Measurements from ENCODE around the gene MECP2. TPM values are rescaled to one million over a fixed set of nuclear protein-coding genes. Genes with fewer than 3 reads are reported as not detected.

Gene MECP2
- polyA plus RNA-seq, 2 donors: 9.3 to 13.0 TPM

- WGBS, 2 donors: 74 to 76% methylated on average over 19 of the region's 19 CpGs
- H3K36me3 ChIP-seq (ENCODE audit: control insufficient read depth in 2 of 2, insufficient read depth in 2 of 2, low read length in 1 of 2): no peaks in the 10 kb centered on the region
Observed at GRCh38 chrX:154116426-154117211, 19.1 kb upstream of the MECP2 start.

GRCh38 chrX:154115750-154116149 lies 18.2 kb upstream of the MECP2 start:
- H3K36me3 ChIP-seq (ENCODE audit: control insufficient read depth in 2 of 2, insufficient read depth in 2 of 2, low read length in 1 of 2): no peaks in the 10 kb centered on the region
- no peaks in the 10 kb centered on the region for H3K9me3 ChIP-seq (ENCODE audit: control insufficient read depth in 2 of 2, insufficient read depth in 1 of 2, low read depth in 1 of 2, low read length in 1 of 2)
- H3K4me1 ChIP-seq (ENCODE audit: control insufficient read depth in 2 of 2, insufficient read depth in 2 of 2, low read length in 1 of 2): no peaks in the 10 kb centered on the region
- WGBS, 2 donors: 89 to 90% methylated on average over 5 of the region's 5 CpGs
- H3K27me3 ChIP-seq (ENCODE audit: control insufficient read depth in 1 of 2, insufficient read depth in 2 of 2, low read length in 2 of 2): no peaks in the 10 kb centered on the region
- no peak overlapping the region for H3K4me3 ChIP-seq (ENCODE audit: low read depth in 1 of 2, low read length in 2 of 2)
- H3K27ac ChIP-seq (ENCODE audit: low read depth in 2 of 2, low read length in 1 of 2): no peak overlapping the region

More at GRCh38 chrX:154116426-154117211, 19.1 kb upstream of the MECP2 start:
- peaks cover 0 to 3% of the 10 kb centered on the region in 2 donors for H3K4me1 ChIP-seq (ENCODE audit: control insufficient read depth in 2 of 2, insufficient read depth in 2 of 2, low read length in 1 of 2)
- H3K9me3 ChIP-seq (ENCODE audit: control insufficient read depth in 2 of 2, insufficient read depth in 1 of 2, low read depth in 1 of 2, low read length in 1 of 2): no peaks in the 10 kb centered on the region
- no peak overlapping the region for H3K4me3 ChIP-seq (ENCODE audit: low read depth in 1 of 2, low read length in 2 of 2)
- H3K27me3 ChIP-seq (ENCODE audit: control insufficient read depth in 1 of 2, insufficient read depth in 2 of 2, low read length in 2 of 2): no peaks in the 10 kb centered on the region
- H3K27ac ChIP-seq (ENCODE audit: low read depth in 2 of 2, low read length in 1 of 2): no peak overlapping the region

- WGBS, 2 donors: 85 to 89% methylated on average over 10 of the region's 10 CpGs
- H3K4me1 ChIP-seq (ENCODE audit: control insufficient read depth in 2 of 2, insufficient read depth in 2 of 2, low read length in 1 of 2): no peaks in the 10 kb centered on the region
- no peak overlapping the region for H3K4me3 ChIP-seq (ENCODE audit: low read depth in 1 of 2, low read length in 2 of 2)
- H3K36me3 ChIP-seq (ENCODE audit: control insufficient read depth in 2 of 2, insufficient read depth in 2 of 2, low read length in 1 of 2): no peaks in the 10 kb centered on the region
- H3K27me3 ChIP-seq (ENCODE audit: control insufficient read depth in 1 of 2, insufficient read depth in 2 of 2, low read length in 2 of 2): no peaks in the 10 kb centered on the region
- no peaks in the 10 kb centered on the region for H3K9me3 ChIP-seq (ENCODE audit: control insufficient read depth in 2 of 2, insufficient read depth in 1 of 2, low read depth in 1 of 2, low read length in 1 of 2)
- no peak overlapping the region for H3K27ac ChIP-seq (ENCODE audit: low read depth in 2 of 2, low read length in 1 of 2)
Observed at GRCh38 chrX:154115071-154115470, 17.6 kb upstream of the MECP2 start.

- 82 to 91% methylated on average over 5 of the region's 5 CpGs for WGBS, 2 donors
- no peak overlapping the region for H3K27ac ChIP-seq (ENCODE audit: low read depth in 2 of 2, low read length in 1 of 2)
- no peaks in the 10 kb centered on the region for H3K36me3 ChIP-seq (ENCODE audit: control insufficient read depth in 2 of 2, insufficient read depth in 2 of 2, low read length in 1 of 2)
- no peaks in the 10 kb centered on the region for H3K4me1 ChIP-seq (ENCODE audit: control insufficient read depth in 2 of 2, insufficient read depth in 2 of 2, low read length in 1 of 2)
- H3K9me3 ChIP-seq (ENCODE audit: control insufficient read depth in 2 of 2, insufficient read depth in 1 of 2, low read depth in 1 of 2, low read length in 1 of 2): no peaks in the 10 kb centered on the region
- H3K27me3 ChIP-seq (ENCODE audit: control insufficient read depth in 1 of 2, insufficient read depth in 2 of 2, low read length in 2 of 2): no peaks in the 10 kb centered on the region
- H3K4me3 ChIP-seq (ENCODE audit: low read depth in 1 of 2, low read length in 2 of 2): no peak overlapping the region
Observed at GRCh38 chrX:154114652-154115051, 17.1 kb upstream of the MECP2 start.

GRCh38 chrX:154113729-154114128 lies 16.2 kb upstream of the MECP2 start:
- Histone ChIP-seq H3K4me3 (ENCODE audit: low read depth in 1 of 2, low read length in 2 of 2) (no peak overlapping the region), H3K36me3 (ENCODE audit: control insufficient read depth in 2 of 2, insufficient read depth in 2 of 2, low read length in 1 of 2) (no peaks in the 10 kb centered on the region), H3K9me3 (ENCODE audit: control insufficient read depth in 2 of 2, insufficient read depth in 1 of 2, low read depth in 1 of 2, low read length in 1 of 2) (no peaks in the 10 kb centered on the region), H3K27ac (ENCODE audit: low read depth in 2 of 2, low read length in 1 of 2) (no peak overlapping the region), H3K4me1 (ENCODE audit: control insufficient read depth in 2 of 2, insufficient read depth in 2 of 2, low read length in 1 of 2) (no peaks in the 10 kb centered on the region), H3K27me3 (ENCODE audit: control insufficient read depth in 1 of 2, insufficient read depth in 2 of 2, low read length in 2 of 2) (no peaks in the 10 kb centered on the region)
- WGBS, 2 donors: 50 to 62% methylated on average over 6 of the region's 6 CpGs

- Histone ChIP-seq H3K36me3 (ENCODE audit: control insufficient read depth in 2 of 2, insufficient read depth in 2 of 2, low read length in 1 of 2) (no peaks in the 10 kb centered on the region), H3K27ac (ENCODE audit: low read depth in 2 of 2, low read length in 1 of 2) (no peak overlapping the region), H3K4me1 (ENCODE audit: control insufficient read depth in 2 of 2, insufficient read depth in 2 of 2, low read length in 1 of 2) (peaks cover 0 to 5% of the 10 kb centered on the region in 2 donors), H3K27me3 (ENCODE audit: control insufficient read depth in 1 of 2, insufficient read depth in 2 of 2, low read length in 2 of 2) (no peaks in the 10 kb centered on the region), H3K9me3 (ENCODE audit: control insufficient read depth in 2 of 2, insufficient read depth in 1 of 2, low read depth in 1 of 2, low read length in 1 of 2) (no peaks in the 10 kb centered on the region), H3K4me3 (ENCODE audit: low read depth in 1 of 2, low read length in 2 of 2) (no peak overlapping the region)
- WGBS, 2 donors: 44 to 68% methylated on average over 2 of the region's 2 CpGs
Observed at GRCh38 chrX:154098551-154098950, 1.0 kb upstream of the MECP2 start.

GRCh38 chrX:154097003-154097588 lies 421 bp downstream of the MECP2 start:
- Histone ChIP-seq H3K9me3 (ENCODE audit: control insufficient read depth in 2 of 2, insufficient read depth in 1 of 2, low read depth in 1 of 2, low read length in 1 of 2) (no peaks in the 10 kb centered on the region), H3K4me1 (ENCODE audit: control insufficient read depth in 2 of 2, insufficient read depth in 2 of 2, low read length in 1 of 2) (peaks cover 0 to 5% of the 10 kb centered on the region in 2 donors), H3K36me3 (ENCODE audit: control insufficient read depth in 2 of 2, insufficient read depth in 2 of 2, low read length in 1 of 2) (no peaks in the 10 kb centered on the region), H3K27me3 (ENCODE audit: control insufficient read depth in 1 of 2, insufficient read depth in 2 of 2, low read length in 2 of 2) (no peaks in the 10 kb centered on the region), H3K27ac (ENCODE audit: low read depth in 2 of 2, low read length in 1 of 2) (peak overlapping the region; percentile 86 to 93), H3K4me3 (ENCODE audit: low read depth in 1 of 2, low read length in 2 of 2) (peak overlapping the region; percentile 57 to 81)
- 0 to 44% methylated on average over 19 to 68 of the region's 80 CpGs for WGBS, 2 donors

GRCh38 chrX:154096140-154097002 lies 1.1 kb downstream of the MECP2 start:
- Histone ChIP-seq H3K27ac (ENCODE audit: low read depth in 2 of 2, low read length in 1 of 2) (peak overlapping the region; percentile 86 to 93), H3K9me3 (ENCODE audit: control insufficient read depth in 2 of 2, insufficient read depth in 1 of 2, low read depth in 1 of 2, low read length in 1 of 2) (no peaks in the 10 kb centered on the region), H3K27me3 (ENCODE audit: control insufficient read depth in 1 of 2, insufficient read depth in 2 of 2, low read length in 2 of 2) (no peaks in the 10 kb centered on the region), H3K4me1 (ENCODE audit: control insufficient read depth in 2 of 2, insufficient read depth in 2 of 2, low read length in 1 of 2) (peaks cover 0 to 5% of the 10 kb centered on the region in 2 donors), H3K4me3 (ENCODE audit: low read depth in 1 of 2, low read length in 2 of 2) (peak overlapping the region; percentile 57 to 81), H3K36me3 (ENCODE audit: control insufficient read depth in 2 of 2, insufficient read depth in 2 of 2, low read length in 1 of 2) (no peaks in the 10 kb centered on the region)
- WGBS, 2 donors: 6 to 31% methylated on average over 31 of the region's 31 CpGs

GRCh38 chrX:154094833-154095232 lies 2.7 kb downstream of the MECP2 start:
- H3K27me3 ChIP-seq (ENCODE audit: control insufficient read depth in 1 of 2, insufficient read depth in 2 of 2, low read length in 2 of 2): no peaks in the 10 kb centered on the region
- H3K9me3 ChIP-seq (ENCODE audit: control insufficient read depth in 2 of 2, insufficient read depth in 1 of 2, low read depth in 1 of 2, low read length in 1 of 2): no peaks in the 10 kb centered on the region
- WGBS, 2 donors: 50 to 57% methylated on average over 6 of the region's 6 CpGs
- H3K4me3 ChIP-seq (ENCODE audit: low read depth in 1 of 2, low read length in 2 of 2): no peak overlapping the region
- H3K4me1 ChIP-seq (ENCODE audit: control insufficient read depth in 2 of 2, insufficient read depth in 2 of 2, low read length in 1 of 2): peaks cover 0 to 5% of the 10 kb centered on the region in 2 donors
- no peak overlapping the region for H3K27ac ChIP-seq (ENCODE audit: low read depth in 2 of 2, low read length in 1 of 2)
- H3K36me3 ChIP-seq (ENCODE audit: control insufficient read depth in 2 of 2, insufficient read depth in 2 of 2, low read length in 1 of 2): no peaks in the 10 kb centered on the region

Measured in esophagus (tissue), 2 donors.